A549 treated with DMSO at 1 μM for 4 hours (cell line): ENCODE results near the gene MS4A14. TPM values are rescaled to one million over a fixed set of nuclear protein-coding genes. Genes with fewer than 3 reads are reported as not detected.

Experiments used
- total RNA-seq: library from RNA; stranded (reverse); fragments of 200-300 nt; extraction: Qiagen RNA extraction; gene quantifications from 5 replicates; pipeline ENCODE4 v1.2.3, GENCODE V29; 2022; ENCODE audit warnings: low read depth

MS4A14 gene
- not detected in 5 replicates for total RNA-seq

GRCh38 chr11:60396382-60396781 is at the start of gene MS4A14:
Gene MS4A14, plus strand, starts transcription at chr11:60396459. Its CDS starts 120 bp downstream, at chr11:60396579.

GRCh38 chr11:60378354-60378753 is 17.9 kb upstream of the MS4A14 start, which contains the start of gene MS4A7:
Gene MS4A7, plus strand, starts transcription at chr11:60378532. Its CDS starts 4,610 bp downstream, at chr11:60383142.

GRCh38 chr11:60429272-60429671 is 33.0 kb downstream of the MS4A14 start, which contains the start of gene MS4A5:
Gene MS4A5, plus strand, starts transcription at chr11:60429572. Its CDS starts 103 bp downstream, at chr11:60429675.

GRCh38 chr11:60455531-60456042 is 59.3 kb downstream of the MS4A14 start, which contains the start of gene MS4A1:
Gene MS4A1, plus strand, starts transcription at chr11:60455847. Its CDS starts 6,528 bp downstream, at chr11:60462375.

Other genes with a start within 250 kb of the MS4A14 start
- not detected in 5 replicates for gene MS4A6A, start 213.4 kb upstream of the MS4A14 start, total RNA-seq
- gene MS4A4E, start 153.3 kb upstream of the MS4A14 start, total RNA-seq, result not detected in 5 replicates
- not detected in 5 replicates for gene MS4A4A, start 115.8 kb upstream of the MS4A14 start, total RNA-seq
- not detected in 5 replicates for gene MS4A6E, start 69.2 kb upstream of the MS4A14 start, total RNA-seq
- gene MS4A7, start 17.9 kb upstream of the MS4A14 start, total RNA-seq, result not detected in 5 replicates
- not detected in 5 replicates for gene MS4A5, start 33.1 kb downstream of the MS4A14 start, total RNA-seq
- not detected in 5 replicates for gene MS4A1, start 59.4 kb downstream of the MS4A14 start, total RNA-seq
- gene MS4A12, start 96.3 kb downstream of the MS4A14 start, total RNA-seq, result not detected in 5 replicates
- gene MS4A13, start 118.9 kb downstream of the MS4A14 start, total RNA-seq, result not detected in 5 replicates